K562 (cell line): Measurements from ENCODE around the gene FOXO4. TPM values are rescaled to one million over a fixed set of nuclear protein-coding genes. Genes with fewer than 3 reads are reported as not detected.

Experiments
- ATAC-seq: fragments of 200-7000 bp; cut with Tn5 transposase; 3 replicates; pipeline ENCODE4 v1.9.1; 2020; ENCODE audit warnings: moderate library complexity
- BruUV-seq: library from RNA; stranded (reverse); fragments of 400-500 nt; replicated peaks from 2 replicates; lab custom pipeline; 2021; lab: Mats Ljungman, UMichigan
- CTCF ChIA-PET: fragments of 300-600 bp; formaldehyde crosslinking; extraction: SDS; loops from one replicate; lab custom pipeline; 2021; ENCODE audit warnings: low intra/inter-chr PET ratio; lab: Yijun Ruan, JAX
- POLR2A ChIA-PET: fragments of 300-600, 350-650 bp; sonication (Branson Sonifier 250); formaldehyde crosslinking; extraction: SDS; loops from one replicate; lab custom pipeline; 2021; ENCODE audit warnings: antibody characterized with exemption, inconsistent platforms; lab: Yijun Ruan, JAX
- DNase-seq, 4 experiments: peaks; one replicate each; pipeline versions ENCODE4 v3.0.0 to v3.0.0-alpha.2; 2011 to 2018; ENCODE audit warnings: low spot score in 3 of 4, mixed read lengths in 3 of 4; ENCODE audit errors: extremely low read depth in 1 of 4
- FAIRE-seq: peaks from 2 replicates; lab custom pipeline; 2011; peaks lifted over from hg19 to GRCh38; lab: Jason Lieb, UNC
- H2AFZ ChIP-seq: 2 replicates; pipeline ENCODE4 v1.6.0; 2011; ENCODE audit warnings: low read depth, low read length, control low read depth, inconsistent platforms
- H3K27ac ChIP-seq: fragments of 200-600 bp; 3 replicates; pipeline ENCODE4 v1.8.0; 2011; ENCODE audit warnings: low read depth, mild to moderate bottlenecking, control low read depth, inconsistent platforms, low read length, moderate library complexity, mixed read lengths; ENCODE audit errors: extremely low read depth
- H3K27me3 ChIP-seq, 2 experiments: fragments of 300-600 bp in 1 of 2; 2 replicates in 1 of 2; 3 replicates in 1 of 2; pipeline versions ENCODE4 v1.6.0 to v1.8.0; 2011; ENCODE audit warnings: inconsistent platforms in 2 of 2, low read length in 2 of 2, mild to moderate bottlenecking in 1 of 2, mixed read lengths in 1 of 2, moderate library complexity in 1 of 2; ENCODE audit not compliant: control insufficient read depth in 2 of 2, insufficient read depth in 2 of 2
- H3K36me3 ChIP-seq: fragments of 300-600 bp; 3 replicates; pipeline ENCODE4 v1.8.0; 2011; ENCODE audit warnings: mild to moderate bottlenecking, low read length, inconsistent platforms; ENCODE audit not compliant: control insufficient read depth, insufficient read depth
- H3K4me1 ChIP-seq, 2 experiments: fragments of 200-600 bp in 1 of 2; replicated peaks in 1 of 2; 2 replicates in 1 of 2; 3 replicates in 1 of 2; pipeline versions ENCODE4 v1.5.1 to v1.8.0; 2011; ENCODE audit warnings: inconsistent platforms in 2 of 2, low read length in 2 of 2, mild to moderate bottlenecking in 1 of 2, mixed read lengths in 1 of 2, moderate library complexity in 1 of 2; ENCODE audit not compliant: control insufficient read depth in 2 of 2, insufficient read depth in 2 of 2
- H3K4me2 ChIP-seq: 2 replicates; pipeline ENCODE4 v1.6.1; 2011; ENCODE audit warnings: low read length, control low read depth, inconsistent platforms, mixed read lengths; ENCODE audit not compliant: insufficient read depth
- H3K4me3 ChIP-seq: fragments of 200-600 bp; sonication (generic), shearing (Covaris generic); 2 replicates; pipeline ENCODE4 v1.5.1; 2016; ENCODE audit warnings: control low read depth, inconsistent platforms
- H3K79me2 ChIP-seq: fragments of 200-600 bp; 3 replicates; pipeline ENCODE4 v1.8.0; 2011; ENCODE audit warnings: low read length, inconsistent platforms; ENCODE audit not compliant: control insufficient read depth, insufficient read depth
- H3K9ac ChIP-seq, 2 experiments: 2 replicates each; pipeline versions ENCODE4 v1.6.0 to v1.6.1; 2011; ENCODE audit warnings: low read depth in 2 of 2, low read length in 2 of 2, control low read depth in 1 of 2, inconsistent platforms in 1 of 2, mild to moderate bottlenecking in 1 of 2, mixed read lengths in 1 of 2; ENCODE audit not compliant: insufficient read depth in 1 of 2
- H3K9me1 ChIP-seq: one replicate; pipeline ENCODE4 v1.6.0; 2011; ENCODE audit warnings: inconsistent platforms, mild to moderate bottlenecking, low read length, moderate library complexity; ENCODE audit not compliant: control insufficient read depth, insufficient read depth
- H3K9me3 ChIP-seq: replicated peaks from 2 replicates; pipeline ENCODE4 v1.5.1; 2011; ENCODE audit warnings: low read depth, low read length, inconsistent platforms; ENCODE audit not compliant: control insufficient read depth, insufficient read depth
- H4K20me1 ChIP-seq: replicated peaks from 2 replicates; pipeline ENCODE4 v1.6.1; 2011; ENCODE audit warnings: low read length, inconsistent platforms, mixed read lengths; ENCODE audit not compliant: control insufficient read depth, insufficient read depth
- CREM ChIP-seq: IDR thresholded peaks from 2 replicates; pipeline ENCODE4 v1.6.1; 2014; ENCODE audit warnings: antibody characterized with exemption, low read depth
- HDAC6 ChIP-seq: IDR thresholded peaks from 2 replicates; pipeline ENCODE4 v1.6.1; 2012; ENCODE audit warnings: low read depth, mild to moderate bottlenecking, control low read depth, inconsistent platforms, low read length, moderate library complexity
- HIVEP1 ChIP-seq: fragments of 250-450 bp; sonication (Bioruptor Pico); IDR thresholded peaks from 2 replicates; pipeline ENCODE4 v1.4.0; 2020; ENCODE audit warnings: mild to moderate bottlenecking
- MECOM ChIP-seq: fragments of 250-450 bp; sonication (Bioruptor Pico); IDR thresholded peaks from 2 replicates; pipeline ENCODE4 v1.8.0; 2022; ENCODE audit warnings: inconsistent platforms
- MITF ChIP-seq: IDR thresholded peaks from 2 replicates; pipeline ENCODE4 v1.6.1; 2014; ENCODE audit warnings: antibody characterized with exemption
- MLX ChIP-seq, 2 experiments: fragments of 450-650 bp in 1 of 2; sonication (generic) in 1 of 2; formaldehyde crosslinking; conservative IDR thresholded peaks; 2 replicates each; pipeline versions ENCODE4 v1.4.0 to v1.8.1; 2020 to 2022; ENCODE audit warnings: mild to moderate bottlenecking in 1 of 2, missing genetic modification reagents in 1 of 2
- RBFOX2 ChIP-seq: fragments of 200-400 bp; formaldehyde crosslinking; IDR thresholded peaks from 2 replicates; pipeline ENCODE4 v1.6.1; 2017; ENCODE audit warnings: low read depth, mild to moderate bottlenecking, low read length, moderate library complexity
- RCOR1 ChIP-seq, 2 experiments: IDR thresholded peaks; 2 replicates each; pipeline ENCODE4 v1.6.1; 2012; ENCODE audit warnings: low read depth in 2 of 2, low read length in 2 of 2, borderline replicate concordance in 1 of 2, improper control_type of control experiment in 1 of 2
- RFX7 ChIP-seq: fragments of 250-450 bp; sonication (Bioruptor Pico); IDR thresholded peaks from 2 replicates; pipeline ENCODE4 v1.5.1; 2021; ENCODE audit warnings: mild to moderate bottlenecking
- RNF2 ChIP-seq: sonication (generic); IDR thresholded peaks from 2 replicates; pipeline ENCODE4 v1.6.1; 2016
- ZBTB17 ChIP-seq: fragments of 450-650 bp; formaldehyde crosslinking; IDR thresholded peaks from 2 replicates; pipeline ENCODE4 v1.4.0; 2020; ENCODE audit warnings: mild to moderate bottlenecking
- ZC3H11A ChIP-seq: IDR thresholded peaks from 2 replicates; pipeline ENCODE4 v1.6.1; 2012; ENCODE audit warnings: low read depth, low read length, improper control_type of control experiment
- ZFPM2 ChIP-seq: fragments of 250-450 bp; sonication (Bioruptor Pico); IDR thresholded peaks from 2 replicates; pipeline ENCODE4 v1.5.1; 2022; ENCODE audit warnings: mild to moderate bottlenecking
- ZNF184 ChIP-seq: sonication (generic); formaldehyde crosslinking; IDR thresholded peaks from 2 replicates; pipeline ENCODE4 v1.5.0; 2020; ENCODE audit warnings: missing genetic modification reagents
- ZNF766 ChIP-seq: fragments of 200-800 bp; sonication (Bioruptor generic); conservative IDR thresholded peaks from 2 replicates; pipeline ENCODE4 v1.6.1; 2016; ENCODE audit warnings: missing genetic modification characterization, missing compliant biosample characterization
- ZZZ3 ChIP-seq: fragments of 450-650 bp; IDR thresholded peaks from 2 replicates; pipeline ENCODE4 v1.6.1; 2016; ENCODE audit warnings: antibody characterized with exemption, mild to moderate bottlenecking, moderate library complexity
- WGBS: fragments of 100-300 bp; shearing (Covaris generic); methylation state at CpG from one replicate; pipeline ENCODE4 v1.1.6; 2016; ENCODE audit warnings: low coverage, mixed read lengths; ENCODE audit not compliant: insufficient coverage; ENCODE audit errors: missing lambda C conversion rate; 5-methylcytosine and 5-hydroxymethylcytosine counted together
- in situ Hi-C: fragments of 300-500 bp; cut with MboI; formaldehyde crosslinking; loops from 4 replicates; pipeline ENCODE4 v1.15.0; 2018; ENCODE audit warnings: inconsistent platforms, mixed read lengths
- intact Hi-C: fragments of 100-400 bp; cut with micrococcal nuclease; formaldehyde crosslinking; loops from 2 replicates; pipeline ENCODE4 v1.14.2; 2022
- polyA plus RNA-seq, 8 experiments: library from polyadenylated mRNA; depleted of rRNA in 4 of 8; stranded (reverse) in 5 of 8; unstranded in 3 of 8; fragments of >200 nt; fragmentation: Nextera tagmentation in 2 of 8; fragmentation: Illumina TruSeq in 1 of 8; extraction: Ambion mirVana in 2 of 8; extraction: Trizol in 1 of 8; gene quantifications; 2 replicates each; pipeline versions ENCODE4 v1.2.1 to v1.2.3, GENCODE V29; 2011 to 2014; ENCODE audit warnings: inconsistent platforms in 1 of 8, missing spikeins in 1 of 8
- total RNA-seq, 7 experiments: library from RNA; depleted of rRNA in 6 of 7; stranded (reverse); fragments of >200 nt in 6 of 7; fragmentation: Illumina TruSeq in 2 of 7; extraction: Trizol in 2 of 7; gene quantifications; 2 replicates each; pipeline versions ENCODE4 v1.2.1 to v1.2.3, GENCODE V29; 2011 to 2021; ENCODE audit warnings: low replicate concordance in 1 of 7
- TF ChIP-seq, protein P1 (sequence below): sonication (generic); formaldehyde crosslinking; IDR thresholded peaks from 2 replicates; pipeline ENCODE4 v1.9.0; 2022; ENCODE audit warnings: mild to moderate bottlenecking, missing genetic modification reagents
- TF ChIP-seq, protein P2 (sequence below): fragments of 450-650 bp; IDR thresholded peaks from 2 replicates; pipeline ENCODE4 v1.6.1; 2018; ENCODE audit warnings: mild to moderate bottlenecking, low read depth; ENCODE audit not compliant: partially characterized antibody
- TF ChIP-seq, protein P3 (sequence below): fragments of 250-450 bp; sonication (Bioruptor Pico); IDR thresholded peaks from 2 replicates; pipeline ENCODE4 v1.6.1; 2021; ENCODE audit warnings: mild to moderate bottlenecking

FOXO4 gene
- total and polyA plus RNA-seq, 9 of the 15 experiments (the other 6 are each of a cell fraction or from before 2014, with no cell fraction given), result 0.13 to 26.6 (median 8.5) TPM

- intact Hi-C loops (no loop called here), in situ Hi-C loops (no loop called here)
- whole genome bisulfite sequencing, result 14% methylated on average over 6 of the region's 8 CpGs
- peak; percentile 45 to 67 (median 52) for DNase-seq
- no peaks in the 10 kb centered on the region for H3K27me3 ChIP-seq
- H4K20me1 ChIP-seq, result no peaks in the 10 kb centered on the region
- peak within 1 kb of the TSS; percentile 34 for H3K4me3 ChIP-seq
- peaks cover 26 to 56% of the 10 kb centered on the region in 2 experiments for H3K4me1 ChIP-seq
- H3K9me3 ChIP-seq, result no peaks in the 10 kb centered on the region
- H3K79me2 ChIP-seq, result peaks cover 7% of the 10 kb centered on the region; the same call in 2 of the 3 replicates
- no peaks in the 10 kb centered on the region for H3K36me3 ChIP-seq
- ATAC-seq, result peak; percentile 56
- peak within 1 kb of the TSS; percentile 65 for H3K27ac ChIP-seq
- BruUV-seq, result TSS peak; percentile 66
- ChIA-PET CTCF (no interaction called here), POLR2A (interaction anchor here (0.7 kb wide), 2 partner anchors 9 to 10 kb away, joined by 3 read pairs; no protein-coding TSS in a partner anchor)
- peak within 1 kb of the TSS; percentile 94 for H2AFZ ChIP-seq
- H3K9ac ChIP-seq, result peak within 1 kb of the TSS; percentile 63 to 72; a peak in 3 of 4 replicates
- peak within 1 kb of the TSS; percentile 88 for H3K4me2 ChIP-seq
- FAIRE-seq, result peak; percentile 66
- no peaks in the 10 kb centered on the region for H3K9me1 ChIP-seq
- TF ChIP-seq ZC3H11A, result no peak
- TF ChIP-seq, protein P1, sequence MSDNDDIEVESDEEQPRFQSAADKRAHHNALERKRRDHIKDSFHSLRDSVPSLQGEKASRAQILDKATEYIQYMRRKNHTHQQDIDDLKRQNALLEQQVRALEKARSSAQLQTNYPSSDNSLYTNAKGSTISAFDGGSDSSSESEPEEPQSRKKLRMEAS (CRISPR knock-in tag), result no peak
- TF ChIP-seq, protein P2, sequence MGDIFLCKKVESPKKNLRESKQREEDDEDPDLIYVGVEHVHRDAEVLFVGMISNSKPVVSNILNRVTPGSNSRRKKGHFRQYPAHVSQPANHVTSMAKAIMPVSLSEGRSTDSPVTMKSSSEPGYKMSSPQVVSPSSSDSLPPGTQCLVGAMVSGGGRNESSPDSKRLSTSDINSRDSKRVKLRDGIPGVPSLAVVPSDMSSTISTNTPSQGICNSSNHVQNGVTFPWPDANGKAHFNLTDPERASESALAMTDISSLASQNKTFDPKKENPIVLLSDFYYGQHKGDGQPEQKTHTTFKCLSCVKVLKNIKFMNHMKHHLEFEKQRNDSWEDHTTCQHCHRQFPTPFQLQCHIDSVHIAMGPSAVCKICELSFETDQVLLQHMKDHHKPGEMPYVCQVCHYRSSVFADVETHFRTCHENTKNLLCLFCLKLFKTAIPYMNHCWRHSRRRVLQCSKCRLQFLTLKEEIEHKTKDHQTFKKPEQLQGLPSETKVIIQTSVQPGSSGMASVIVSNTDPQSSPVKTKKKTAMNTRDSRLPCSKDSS, result no peak
- no peak for TF ChIP-seq HDAC6
- TF ChIP-seq ZFPM2, result no peak
- TF ChIP-seq RFX7 (CRISPR knock-in tag), result no peak
- TF ChIP-seq MITF, result no peak
- 0 out of 2 replicates have a peak, but pooled peaks have one; percentile 26 for TF ChIP-seq CREM
- TF ChIP-seq ZNF766 (CRISPR knock-in tag), result 0 out of 2 replicates have a peak, but pooled peaks have one; percentile 20
- TF ChIP-seq MLX (CRISPR knock-in tag; conservative IDR thresholded peaks at IDR 0.05), result no peak
- TF ChIP-seq RNF2, result no peak
- no peak for TF ChIP-seq ZZZ3
- no peak for TF ChIP-seq ZBTB17 (CRISPR knock-in tag)
- TF ChIP-seq RBFOX2, result 0 out of 2 replicates have a peak, but pooled peaks have one; percentile 30
- TF ChIP-seq RCOR1 (IDR thresholded peaks at IDR 0.05; ENCODE audit: borderline replicate concordance in 1 of 2, low read depth in 2 of 2, low read length in 2 of 2), result no peak
- TF ChIP-seq, protein P3, sequence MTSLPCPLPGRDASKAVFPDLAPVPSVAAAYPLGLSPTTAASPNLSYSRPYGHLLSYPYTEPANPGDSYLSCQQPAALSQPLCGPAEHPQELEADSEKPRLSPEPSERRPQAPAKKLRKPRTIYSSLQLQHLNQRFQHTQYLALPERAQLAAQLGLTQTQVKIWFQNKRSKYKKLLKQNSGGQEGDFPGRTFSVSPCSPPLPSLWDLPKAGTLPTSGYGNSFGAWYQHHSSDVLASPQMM (CRISPR knock-in tag), result no peak
- TF ChIP-seq ZNF184 (CRISPR knock-in tag), result no peak
- TF ChIP-seq HIVEP1, result no peak
- no peak for TF ChIP-seq MECOM
Observed at GRCh38 chrX:71111141-71111843, 15.6 kb downstream of the FOXO4 start, which contains the start of gene IL2RG. Gene IL2RG (minus strand): TSS chrX:71111577. CDS start chrX:71111539, 38 bp downstream.
